ENCODE results near the gene RARG.

DNA sequence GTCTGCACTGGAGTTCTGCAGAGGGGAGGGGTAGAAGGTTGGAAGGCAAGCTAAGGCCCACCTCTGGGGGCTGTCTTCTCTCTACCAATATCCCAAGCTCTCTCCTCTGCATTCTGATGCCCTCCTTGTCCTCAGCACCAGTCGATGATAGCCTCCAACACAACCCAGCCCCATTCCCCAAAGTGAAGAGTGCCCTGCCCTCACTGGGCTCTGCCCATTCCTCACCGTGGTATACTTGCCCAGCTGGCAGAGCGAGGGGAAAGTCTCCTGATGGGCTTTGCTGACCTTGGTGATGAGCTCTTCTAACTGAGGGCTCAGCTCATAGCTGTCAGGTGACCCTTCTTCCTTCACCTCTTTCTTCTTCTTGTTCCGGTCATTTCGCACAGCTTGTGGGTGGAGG, 17.8 kb downstream of the RARG start:
- TF ChIP-seq POLR2A (IDR thresholded peaks at IDR 0.05): no peak
- TF ChIP-seq, protein P1, sequence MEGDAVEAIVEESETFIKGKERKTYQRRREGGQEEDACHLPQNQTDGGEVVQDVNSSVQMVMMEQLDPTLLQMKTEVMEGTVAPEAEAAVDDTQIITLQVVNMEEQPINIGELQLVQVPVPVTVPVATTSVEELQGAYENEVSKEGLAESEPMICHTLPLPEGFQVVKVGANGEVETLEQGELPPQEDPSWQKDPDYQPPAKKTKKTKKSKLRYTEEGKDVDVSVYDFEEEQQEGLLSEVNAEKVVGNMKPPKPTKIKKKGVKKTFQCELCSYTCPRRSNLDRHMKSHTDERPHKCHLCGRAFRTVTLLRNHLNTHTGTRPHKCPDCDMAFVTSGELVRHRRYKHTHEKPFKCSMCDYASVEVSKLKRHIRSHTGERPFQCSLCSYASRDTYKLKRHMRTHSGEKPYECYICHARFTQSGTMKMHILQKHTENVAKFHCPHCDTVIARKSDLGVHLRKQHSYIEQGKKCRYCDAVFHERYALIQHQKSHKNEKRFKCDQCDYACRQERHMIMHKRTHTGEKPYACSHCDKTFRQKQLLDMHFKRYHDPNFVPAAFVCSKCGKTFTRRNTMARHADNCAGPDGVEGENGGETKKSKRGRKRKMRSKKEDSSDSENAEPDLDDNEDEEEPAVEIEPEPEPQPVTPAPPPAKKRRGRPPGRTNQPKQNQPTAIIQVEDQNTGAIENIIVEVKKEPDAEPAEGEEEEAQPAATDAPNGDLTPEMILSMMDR (IDR thresholded peaks at IDR 0.05): no peak
